ENCODE results near the gene GLS2. TPM values are rescaled to one million over a fixed set of nuclear protein-coding genes. Genes with fewer than 3 reads are reported as not detected.
A peak's percentile ranks its signal among the peaks of the same experiment; 100 is the strongest.

Gene GLS2
- total and polyA plus RNA-seq, 9 of the 15 experiments (the other 6 are each of a cell fraction or from before 2014, with no cell fraction given) = 0.11 TPM; not detected in 8

GRCh38 chr12:56488041-56488955 is at the start of gene GLS2 (continued):
- TF ChIP-seq ZNF277 (CRISPR knock-in tag; IDR thresholded peaks at IDR 0.05; ENCODE audit: borderline replicate concordance) (no peak), ADNP (tag; IDR thresholded peaks at IDR 0.05) (no peak), ZSCAN29 (IDR thresholded peaks at IDR 0.05) (no peak), ZNF184 (CRISPR knock-in tag; IDR thresholded peaks at IDR 0.05) (no peak), HIVEP1 (CRISPR knock-in tag; IDR thresholded peaks at IDR 0.05) (no peak), ZBTB11 (CRISPR knock-in tag; IDR thresholded peaks at IDR 0.05) (no peak), NRF1 (conservative IDR thresholded peaks at IDR 0.05 in 1 of 2, IDR thresholded peaks at IDR 0.05 in 1 of 2) (peak; percentile 42 to 47; a peak in 2 of 4 replicates), ZNF551 (CRISPR knock-in tag; IDR thresholded peaks at IDR 0.05) (no peak), CTCF (IDR thresholded peaks at IDR 0.05 in 2 of 3, conservative IDR thresholded peaks at IDR 0.05 in 1 of 3; ENCODE audit: insufficient read depth in 2 of 3, low read depth in 1 of 3, low read length in 3 of 3) (no peak), RFX7 (CRISPR knock-in tag; IDR thresholded peaks at IDR 0.05) (no peak), ZNF57 (CRISPR knock-in tag; IDR thresholded peaks at IDR 0.05) (no peak), KLF10 (CRISPR knock-in tag; IDR thresholded peaks at IDR 0.05) (no peak), KLF1 (tag; IDR thresholded peaks at IDR 0.05) (no peak), POLR2A (conservative IDR thresholded peaks at IDR 0.05) (no peak), ZNF174 (CRISPR knock-in tag; IDR thresholded peaks at IDR 0.05) (no peak), SP1 (CRISPR knock-in tag; IDR thresholded peaks at IDR 0.05) (no peak), NFE2 (IDR thresholded peaks at IDR 0.05; ENCODE audit: low read depth) (no peak)
- TF ChIP-seq, protein P1, sequence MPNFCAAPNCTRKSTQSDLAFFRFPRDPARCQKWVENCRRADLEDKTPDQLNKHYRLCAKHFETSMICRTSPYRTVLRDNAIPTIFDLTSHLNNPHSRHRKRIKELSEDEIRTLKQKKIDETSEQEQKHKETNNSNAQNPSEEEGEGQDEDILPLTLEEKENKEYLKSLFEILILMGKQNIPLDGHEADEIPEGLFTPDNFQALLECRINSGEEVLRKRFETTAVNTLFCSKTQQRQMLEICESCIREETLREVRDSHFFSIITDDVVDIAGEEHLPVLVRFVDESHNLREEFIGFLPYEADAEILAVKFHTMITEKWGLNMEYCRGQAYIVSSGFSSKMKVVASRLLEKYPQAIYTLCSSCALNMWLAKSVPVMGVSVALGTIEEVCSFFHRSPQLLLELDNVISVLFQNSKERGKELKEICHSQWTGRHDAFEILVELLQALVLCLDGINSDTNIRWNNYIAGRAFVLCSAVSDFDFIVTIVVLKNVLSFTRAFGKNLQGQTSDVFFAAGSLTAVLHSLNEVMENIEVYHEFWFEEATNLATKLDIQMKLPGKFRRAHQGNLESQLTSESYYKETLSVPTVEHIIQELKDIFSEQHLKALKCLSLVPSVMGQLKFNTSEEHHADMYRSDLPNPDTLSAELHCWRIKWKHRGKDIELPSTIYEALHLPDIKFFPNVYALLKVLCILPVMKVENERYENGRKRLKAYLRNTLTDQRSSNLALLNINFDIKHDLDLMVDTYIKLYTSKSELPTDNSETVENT (CRISPR knock-in tag; IDR thresholded peaks at IDR 0.05) = no peak

All from K562 (cell line).